Stomach (tissue), 9 donors: Measurements from ENCODE around the gene RPL7A. TPM values are rescaled to one million over a fixed set of nuclear protein-coding genes. Genes with fewer than 3 reads are reported as not detected.

Source experiments
- DNase-seq, 2 donors: peaks; one replicate each; pipeline versions ENCODE4 v3.0.0 to v3.0.0-alpha.2; 2013 to 2019
- H3K27ac ChIP-seq, 5 donors: fragments of 200-600 bp in 4 of 5; sonication (generic) in 4 of 5; one replicate each; pipeline ENCODE4 v1.5.1; 2013 to 2019; ENCODE audit warnings: mild to moderate bottlenecking in 1 of 5, moderate library complexity in 1 of 5
- H3K27me3 ChIP-seq, 3 donors: fragments of 200-600 bp; sonication (generic); one replicate each; pipeline ENCODE4 v1.5.1; 2017 to 2019; ENCODE audit warnings: mixed run types in 1 of 3
- H3K36me3 ChIP-seq, 4 donors: fragments of 200-600 bp; sonication (generic); 1 replicate in 3 of 4; 2 replicates in 1 of 4; pipeline ENCODE4 v1.5.1; 2016 to 2019
- H3K4me1 ChIP-seq, 4 donors: fragments of 200-600 bp; sonication (generic); one replicate each; pipeline ENCODE4 v1.5.1; 2016 to 2019
- H3K4me3 ChIP-seq, 4 donors: fragments of 200-600 bp; sonication (generic) in 3 of 4; one replicate each; pipeline ENCODE4 v1.5.1; 2016 to 2019; ENCODE audit warnings: mild to moderate bottlenecking in 1 of 4
- H3K9me3 ChIP-seq, 4 donors: fragments of 200-600 bp; sonication (generic); one replicate each; pipeline ENCODE4 v1.5.1; 2016 to 2019
- EP300 ChIP-seq: sonication (generic); formaldehyde crosslinking; IDR thresholded peaks from one replicate; pipeline ENCODE4 v1.6.1; 2017; ENCODE audit warnings: antibody characterized with exemption
- POLR2A ChIP-seq, 4 donors: fragments of 450-650 bp; IDR thresholded peaks; one replicate each; pipeline ENCODE4 v1.6.1; 2016; ENCODE audit warnings: antibody characterized with exemption in 4 of 4, control low read depth in 2 of 4, mild to moderate bottlenecking in 1 of 4, moderate library complexity in 1 of 4
- POLR2AphosphoS5 ChIP-seq, 3 donors: sonication (generic); formaldehyde crosslinking; IDR thresholded peaks; one replicate each; pipeline ENCODE4 v1.6.1; 2016; ENCODE audit warnings: antibody characterized with exemption in 3 of 3
- WGBS, 5 donors: extraction: QIAGEN DNeasy Blood & Tissue Kit in 3 of 5; methylation state at CpG; one replicate each; pipeline versions ENCODE4 v1.1.5 to v1.1.7; 2013 to 2018; 5-methylcytosine and 5-hydroxymethylcytosine counted together
- intact Hi-C: fragments of 100-400 bp; cut with DNase I; formaldehyde crosslinking; loops from one replicate; pipeline ENCODE4 v1.15.1; 2023; ENCODE audit warnings: low total_unique reads
- polyA plus RNA-seq, 3 donors: library from polyadenylated mRNA; stranded (reverse); fragments of 200-250 nt; gene quantifications; one replicate each; pipeline ENCODE4 v1.2.3, GENCODE V29; 2013
- total RNA-seq, 5 donors: library from RNA; depleted of rRNA; stranded (reverse); fragments of >200 nt; gene quantifications; one replicate each; pipeline versions ENCODE4 v1.1.0 to v1.2.3, GENCODE V29; 2014 to 2016
- TF ChIP-seq, protein P1 (sequence below), 7 experiments: fragments of 450-650 bp in 4 of 7; fragments of 200-600 bp in 3 of 7; sonication (generic) in 3 of 7; IDR thresholded peaks; one replicate each; pipeline ENCODE4 v1.5.1; 2016 to 2019; ENCODE audit warnings: antibody characterized with exemption in 7 of 7, control low read depth in 2 of 7, mild to moderate bottlenecking in 1 of 7
- donor health status: healthy with polysubstance abuse.
- donor health status: Bipolar disorder and iron deficiency.
- donor health status: healthy.

The RPL7A gene
- total and polyA plus RNA-seq, 8 donors: 809 to 4,243 (median 1,432) TPM

DNA sequence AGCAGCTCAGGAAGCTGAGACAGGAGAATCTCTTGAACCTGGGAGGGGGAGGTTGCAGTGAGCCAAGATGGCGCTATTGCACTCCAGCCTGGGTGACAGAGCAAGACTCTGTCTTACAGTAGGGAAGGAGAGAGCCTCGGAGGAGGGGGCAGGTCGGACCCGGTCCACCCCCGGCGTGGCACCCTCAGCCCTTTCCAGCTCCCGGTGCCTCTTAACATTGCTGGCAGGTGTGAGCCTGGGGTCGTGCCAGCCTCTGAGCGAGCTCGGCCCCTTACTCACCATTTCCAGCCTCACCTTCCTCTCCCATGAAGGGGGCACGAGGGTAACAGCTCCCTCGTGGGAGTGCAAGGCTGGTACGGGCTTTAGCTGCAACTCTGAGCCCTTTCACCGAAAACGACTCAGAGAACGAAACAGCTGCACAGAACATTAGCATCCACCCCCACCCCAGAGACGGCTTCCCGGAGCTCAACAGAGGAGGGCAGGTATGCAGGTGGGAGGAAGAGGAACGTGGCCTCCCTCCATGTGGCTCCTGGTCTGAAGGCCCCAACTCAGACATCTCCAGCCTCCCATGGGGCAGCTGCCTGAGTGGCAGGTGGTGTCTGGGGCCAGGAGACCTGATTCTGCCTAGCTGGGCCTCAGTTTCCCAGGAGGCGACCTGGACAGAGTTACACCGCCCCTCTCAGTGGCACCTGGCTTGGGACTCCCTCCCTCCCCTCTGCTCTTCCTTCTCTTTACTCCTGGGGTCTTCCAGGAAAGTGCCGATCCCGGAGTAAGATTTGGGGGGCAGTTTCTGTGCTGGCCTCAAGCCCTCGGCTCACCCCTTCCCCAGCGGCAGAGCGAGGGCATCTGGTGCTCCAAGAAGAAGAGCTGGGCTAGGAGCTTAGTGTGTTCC lies 44.5 kb upstream of the RPL7A start:
- peaks cover 0 to 49% (median 0%) of the 10 kb centered on the region in 3 donors for H3K27me3 ChIP-seq
- no peaks in the 10 kb centered on the region for H3K36me3 ChIP-seq
- DNase-seq: peak in 1 of 2 donors; percentile 14
- no peak overlapping the region for H3K4me3 ChIP-seq
- WGBS, 5 donors: 74 to 82% (median 79%) methylated on average over 17 to 26 of the region's 26 CpGs
- TF ChIP-seq POLR2A (IDR thresholded peaks at IDR 0.05) (no peak), POLR2AphosphoS5 (IDR thresholded peaks at IDR 0.05) (no peak), EP300 (no peak)
- TF ChIP-seq, protein P1, sequence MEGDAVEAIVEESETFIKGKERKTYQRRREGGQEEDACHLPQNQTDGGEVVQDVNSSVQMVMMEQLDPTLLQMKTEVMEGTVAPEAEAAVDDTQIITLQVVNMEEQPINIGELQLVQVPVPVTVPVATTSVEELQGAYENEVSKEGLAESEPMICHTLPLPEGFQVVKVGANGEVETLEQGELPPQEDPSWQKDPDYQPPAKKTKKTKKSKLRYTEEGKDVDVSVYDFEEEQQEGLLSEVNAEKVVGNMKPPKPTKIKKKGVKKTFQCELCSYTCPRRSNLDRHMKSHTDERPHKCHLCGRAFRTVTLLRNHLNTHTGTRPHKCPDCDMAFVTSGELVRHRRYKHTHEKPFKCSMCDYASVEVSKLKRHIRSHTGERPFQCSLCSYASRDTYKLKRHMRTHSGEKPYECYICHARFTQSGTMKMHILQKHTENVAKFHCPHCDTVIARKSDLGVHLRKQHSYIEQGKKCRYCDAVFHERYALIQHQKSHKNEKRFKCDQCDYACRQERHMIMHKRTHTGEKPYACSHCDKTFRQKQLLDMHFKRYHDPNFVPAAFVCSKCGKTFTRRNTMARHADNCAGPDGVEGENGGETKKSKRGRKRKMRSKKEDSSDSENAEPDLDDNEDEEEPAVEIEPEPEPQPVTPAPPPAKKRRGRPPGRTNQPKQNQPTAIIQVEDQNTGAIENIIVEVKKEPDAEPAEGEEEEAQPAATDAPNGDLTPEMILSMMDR (IDR thresholded peaks at IDR 0.05): no peak
- no peak overlapping the region for H3K27ac ChIP-seq
- intact Hi-C loops: no loop called here
- no peaks in the 10 kb centered on the region for H3K9me3 ChIP-seq
- no peaks in the 10 kb centered on the region for H3K4me1 ChIP-seq

DNA sequence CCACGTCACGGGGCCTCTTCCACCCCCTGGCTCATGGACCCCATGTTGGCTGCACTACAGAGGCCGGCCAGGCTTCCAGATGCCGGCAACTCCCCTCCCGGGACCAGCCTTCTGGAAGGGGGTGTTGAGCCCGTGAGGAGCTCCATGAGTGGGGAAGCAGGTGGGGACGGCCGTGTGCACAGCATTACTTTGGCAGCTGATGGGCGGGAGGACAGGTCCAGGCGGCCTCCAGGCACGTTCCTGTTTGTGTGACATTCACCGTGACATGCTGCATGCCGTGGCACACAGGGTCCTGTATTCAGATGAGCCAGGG lies 43.9 kb upstream of the RPL7A start:
- no peaks in the 10 kb centered on the region for H3K9me3 ChIP-seq
- no peak overlapping the region for H3K27ac ChIP-seq
- TF ChIP-seq EP300 (no peak), POLR2A (IDR thresholded peaks at IDR 0.05) (no peak), POLR2AphosphoS5 (IDR thresholded peaks at IDR 0.05) (no peak)
- TF ChIP-seq, protein P1 (IDR thresholded peaks at IDR 0.05): no peak
- intact Hi-C loops: no loop called here
- DNase-seq: peak in 1 of 2 donors; percentile 21
- peaks cover 0 to 45% (median 0%) of the 10 kb centered on the region in 3 donors for H3K27me3 ChIP-seq
- H3K36me3 ChIP-seq: no peaks in the 10 kb centered on the region
- H3K4me1 ChIP-seq: no peaks in the 10 kb centered on the region
- no peak overlapping the region for H3K4me3 ChIP-seq
- WGBS, 5 donors: 72 to 80% (median 76%) methylated on average over 7 to 13 of the region's 13 CpGs

DNA sequence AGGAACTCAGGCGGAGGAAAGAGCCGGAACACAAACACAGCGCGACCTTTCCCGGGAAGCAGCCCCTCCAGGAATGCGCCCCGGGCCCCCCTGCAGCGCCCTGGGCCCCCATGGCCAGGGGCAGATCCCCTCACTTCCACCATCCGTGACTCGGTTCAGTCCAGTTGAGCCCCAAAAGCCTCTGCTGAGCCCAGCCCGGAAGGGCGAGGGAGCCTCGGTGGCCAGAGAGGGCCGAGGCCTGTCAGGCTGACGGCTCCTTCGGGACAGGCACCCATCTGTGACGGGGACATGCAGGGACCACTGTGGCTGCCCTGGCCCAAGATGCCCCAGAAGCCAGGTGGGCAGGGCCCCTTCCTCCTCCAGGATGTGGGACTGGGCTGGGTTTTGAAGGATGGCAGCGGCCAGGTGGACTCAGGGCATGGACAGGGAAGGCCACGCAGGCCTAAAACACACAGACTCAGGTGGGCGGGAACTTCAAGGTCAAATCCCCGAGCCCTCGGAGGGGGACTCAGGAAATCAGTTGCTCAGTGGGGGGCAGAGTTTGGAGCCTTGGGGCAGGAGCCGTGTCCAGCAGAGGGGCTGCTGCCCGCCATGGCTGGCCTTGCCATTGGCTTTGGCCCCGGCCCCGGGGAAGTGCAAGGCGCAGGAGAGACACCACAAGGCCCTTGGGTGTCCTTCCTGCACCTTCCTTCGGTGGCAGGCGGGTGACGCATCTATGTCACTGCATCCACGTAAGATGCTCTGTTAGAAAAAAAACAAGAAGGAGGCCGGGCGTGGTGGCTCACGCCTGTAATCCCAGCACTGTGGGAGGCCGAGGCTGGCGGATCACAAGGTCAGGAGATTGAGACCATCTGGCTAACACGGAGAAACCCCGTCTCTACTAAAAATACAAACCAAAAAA lies 43.3 kb upstream of the RPL7A start:
- Histone ChIP-seq H3K4me1 (no peaks in the 10 kb centered on the region), H3K9me3 (no peaks in the 10 kb centered on the region), H3K36me3 (no peaks in the 10 kb centered on the region), H3K27me3 (peaks cover 0 to 42% (median 0%) of the 10 kb centered on the region in 3 donors), H3K4me3 (no peak overlapping the region), H3K27ac (no peak overlapping the region)
- intact Hi-C loops: no loop called here
- TF ChIP-seq POLR2A (IDR thresholded peaks at IDR 0.05) (no peak), EP300 (no peak), POLR2AphosphoS5 (IDR thresholded peaks at IDR 0.05) (no peak)
- TF ChIP-seq, protein P1 (IDR thresholded peaks at IDR 0.05): no peak
- 83 to 89% (median 87%) methylated on average over 34 to 38 of the region's 38 CpGs for WGBS, 5 donors
- DNase-seq: no peak

DNA sequence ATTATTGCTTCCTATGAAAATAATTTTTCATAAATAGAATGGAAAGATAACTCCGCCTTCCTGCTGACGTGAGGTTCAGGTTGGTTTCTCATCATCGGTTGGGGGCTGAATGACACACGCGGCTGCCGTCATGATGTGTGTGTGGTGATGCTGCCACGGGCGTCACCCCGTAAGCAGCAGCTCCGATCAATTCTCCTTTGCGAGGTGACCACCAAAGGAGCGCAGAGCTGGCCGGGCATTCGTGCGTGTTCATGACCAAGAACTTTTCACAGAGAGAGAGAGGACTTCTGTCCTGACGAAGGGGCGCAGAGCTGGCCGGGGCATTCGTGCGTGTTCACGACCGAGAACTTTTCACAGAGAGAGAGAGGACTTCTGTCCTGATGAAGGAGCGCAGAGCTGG lies 42.3 kb upstream of the RPL7A start:
- Histone ChIP-seq H3K4me3 (no peak overlapping the region), H3K9me3 (no peaks in the 10 kb centered on the region), H3K36me3 (no peaks in the 10 kb centered on the region), H3K4me1 (no peaks in the 10 kb centered on the region), H3K27ac (no peak overlapping the region), H3K27me3 (peaks cover 0 to 42% (median 0%) of the 10 kb centered on the region in 3 donors)
- no peak for DNase-seq
- WGBS, 5 donors: 76 to 81% (median 78%) methylated on average over 10 to 23 of the region's 23 CpGs
- intact Hi-C loops: no loop called here
- TF ChIP-seq POLR2AphosphoS5 (IDR thresholded peaks at IDR 0.05): no peak
- no peak for TF ChIP-seq EP300
- TF ChIP-seq, protein P1 (IDR thresholded peaks at IDR 0.05): no peak
- TF ChIP-seq POLR2A (IDR thresholded peaks at IDR 0.05): no peak
